ENCODE results near the gene RFTN2. TPM values are rescaled to one million over a fixed set of nuclear protein-coding genes. Genes with fewer than 3 reads are reported as not detected.

RFTN2 gene
- polyA plus RNA-seq, 1 donor from 2014 or later: 0.06 TPM

DNA sequence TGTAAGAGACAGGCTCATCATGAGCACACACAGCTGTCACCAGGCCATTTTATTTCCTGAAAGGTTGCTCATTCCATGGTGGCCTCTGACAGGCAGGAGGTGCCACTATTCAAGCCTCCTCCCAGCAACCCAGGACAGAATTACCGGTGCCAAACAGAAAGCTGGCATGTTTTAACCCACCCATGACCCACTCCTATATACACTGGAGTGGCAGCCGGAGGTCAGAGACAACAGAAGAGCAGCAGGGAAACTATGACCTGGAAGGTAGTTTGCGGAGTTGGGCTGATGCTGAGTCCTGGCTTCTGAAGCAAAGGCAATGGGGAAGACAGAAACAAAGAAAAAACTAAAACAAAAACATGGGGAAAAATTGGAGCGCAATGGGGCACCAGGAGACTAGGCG is 2.3 kb downstream of the RFTN2 start:
- Histone ChIP-seq H3K4me2 (ENCODE audit: low read length) (no peak overlapping the region), H3K9ac (ENCODE audit: low read length) (no peak overlapping the region), H3K27ac (ENCODE audit: low read length) (no peak overlapping the region), H3K27me3 (ENCODE audit: insufficient read depth, low read depth, low read length) (no peaks in the 10 kb centered on the region), H3K9me2 (ENCODE audit: insufficient read depth, low read length) (no peaks in the 10 kb centered on the region), H3K9me3 (ENCODE audit: low read length) (no peaks in the 10 kb centered on the region), H4K20me1 (ENCODE audit: insufficient read depth) (no peaks in the 10 kb centered on the region), H3F3A (ENCODE audit: insufficient read depth, low read length, poor library complexity, severe bottlenecking) (no peaks in the 10 kb centered on the region), H2AFZ (ENCODE audit: low read depth, low read length) (no peak overlapping the region), H3K4me3 (ENCODE audit: low read length) (no peak overlapping the region), H3K36me3 (ENCODE audit: insufficient read depth, low read length) (no peaks in the 10 kb centered on the region), H3K79me2 (replicated peaks; ENCODE audit: insufficient read depth, low read length) (peaks cover 4% of the 10 kb centered on the region)
- TF ChIP-seq SMC3 (conservative IDR thresholded peaks at IDR 0.05; ENCODE audit: poor library complexity): no peak
- TF ChIP-seq MXI1 (conservative IDR thresholded peaks at IDR 0.05; ENCODE audit: poor library complexity, severe bottlenecking): no peak
- no peak for TF ChIP-seq RAD21 (conservative IDR thresholded peaks at IDR 0.05)
- TF ChIP-seq REST (IDR thresholded peaks at IDR 0.05; ENCODE audit: borderline replicate concordance): no peak
- no peak for TF ChIP-seq TAF1 (IDR thresholded peaks at IDR 0.05; ENCODE audit: low read depth)
- TF ChIP-seq POLR2AphosphoS5 (IDR thresholded peaks at IDR 0.05): no peak
- TF ChIP-seq CTCF (IDR thresholded peaks at IDR 0.05; ENCODE audit: poor library complexity, severe bottlenecking): no peak
- no peak for TF ChIP-seq EZH2 (IDR thresholded peaks at IDR 0.05; ENCODE audit: borderline replicate concordance, insufficient read depth, low read length, poor library complexity, severe bottlenecking)
- TF ChIP-seq EP300 (conservative IDR thresholded peaks at IDR 0.05; ENCODE audit: poor library complexity, severe bottlenecking): no peak

DNA sequence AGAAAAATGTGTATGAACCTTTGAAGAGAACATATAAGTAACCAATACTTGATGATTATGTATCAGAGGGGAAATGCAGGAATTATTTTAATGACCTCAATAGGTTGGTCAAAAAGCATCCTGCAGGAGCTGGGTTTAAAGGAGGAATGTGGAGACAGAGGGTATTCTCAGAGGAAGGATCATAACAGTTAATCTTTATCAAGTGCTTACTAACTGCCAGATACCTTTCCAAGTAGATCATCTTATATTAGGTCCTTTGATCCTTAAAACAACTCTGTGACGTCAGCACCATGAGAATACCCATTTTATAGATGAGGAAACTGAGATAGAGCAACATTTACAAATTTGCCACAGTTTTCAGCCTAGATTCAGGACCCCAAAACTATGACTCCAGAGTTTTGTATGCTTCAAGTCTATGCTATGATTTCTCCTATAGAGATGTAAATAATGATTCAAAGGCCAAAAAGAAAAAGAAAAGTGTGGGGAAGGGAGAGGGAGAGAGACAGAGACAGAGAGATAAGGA is 3.0 kb downstream of the RFTN2 start:
- TF ChIP-seq SMC3 (conservative IDR thresholded peaks at IDR 0.05; ENCODE audit: poor library complexity) (no peak), EZH2 (IDR thresholded peaks at IDR 0.05; ENCODE audit: borderline replicate concordance, insufficient read depth, low read length, poor library complexity, severe bottlenecking) (no peak)
- Histone ChIP-seq H3K4me2 (ENCODE audit: low read length) (no peak overlapping the region), H2AFZ (ENCODE audit: low read depth, low read length) (no peak overlapping the region), H3F3A (ENCODE audit: insufficient read depth, low read length, poor library complexity, severe bottlenecking) (no peaks in the 10 kb centered on the region), H3K79me2 (replicated peaks; ENCODE audit: insufficient read depth, low read length) (peaks cover 4% of the 10 kb centered on the region), H3K27me3 (ENCODE audit: insufficient read depth, low read depth, low read length) (no peaks in the 10 kb centered on the region), H3K27ac (ENCODE audit: low read length) (no peak overlapping the region), H3K4me3 (ENCODE audit: low read length) (no peak overlapping the region), H3K9ac (ENCODE audit: low read length) (no peak overlapping the region), H3K9me3 (ENCODE audit: low read length) (no peaks in the 10 kb centered on the region), H3K36me3 (ENCODE audit: insufficient read depth, low read length) (no peaks in the 10 kb centered on the region), H3K9me2 (ENCODE audit: insufficient read depth, low read length) (no peaks in the 10 kb centered on the region), H4K20me1 (ENCODE audit: insufficient read depth) (no peaks in the 10 kb centered on the region)

All from neural cell (in vitro differentiated cells).